GM12891 (cell line): ENCODE data around the gene CEACAM6.

Experiments
- PAX5 ChIP-seq: IDR thresholded peaks from 2 replicates; pipeline ENCODE4 v1.6.1; 2011; ENCODE audit warnings: low read length, moderate library complexity, mild to moderate bottlenecking; ENCODE audit not compliant: insufficient read depth, severe bottlenecking
- POLR2A ChIP-seq: IDR thresholded peaks from 2 replicates; pipeline ENCODE4 v1.6.1; 2011; ENCODE audit warnings: low read depth, low read length, control low read depth
- POLR2AphosphoS5 ChIP-seq: IDR thresholded peaks from 2 replicates; pipeline ENCODE4 v1.6.1; 2011; ENCODE audit warnings: low read depth, low read length, control low read depth
- POU2F2 ChIP-seq: IDR thresholded peaks from 2 replicates; pipeline ENCODE4 v1.6.1; 2011; ENCODE audit warnings: low read depth, mild to moderate bottlenecking, control low read depth, low read length, moderate library complexity
- SPI1 ChIP-seq: IDR thresholded peaks from 2 replicates; pipeline ENCODE4 v1.6.1; 2011; ENCODE audit warnings: low read depth, low read length, control low read depth
- TAF1 ChIP-seq: IDR thresholded peaks from 2 replicates; pipeline ENCODE4 v1.6.1; 2011; ENCODE audit warnings: low read depth, low read length, control low read depth

- TF ChIP-seq POLR2AphosphoS5 (no peak), POLR2A (no peak), TAF1 (no peak), SPI1 (no peak), POU2F2 (no peak), PAX5 (no peak)
Observed at GRCh38 chr19:41767115-41767514, 11.8 kb downstream of the CEACAM6 start.
